HG02981 (cell line): ENCODE measurements around the gene FOSL1.
"Not testable (repeated sequence)": the region's sequence is repeated elsewhere in the genome, so short reads cannot be mapped to it uniquely, and the experiment has no call there.

Source experiments
- ATAC-seq: cut with Tn5 transposase; IDR thresholded peaks from one replicate; pipeline ENCODE4 v1.9.1; 2021; ENCODE audit warnings: mild to moderate bottlenecking, moderate library complexity; ENCODE audit not compliant: unreplicated experiment

Gene FOSL1

GRCh38 chr11:65854852-65855837 is 45.0 kb downstream of the FOSL1 start:
- ATAC-seq = no peak

- no peak for ATAC-seq
Measured at GRCh38 chr11:65854161-65854592, 46.0 kb downstream of the FOSL1 start.

- no peak for ATAC-seq
Measured at GRCh38 chr11:65853246-65853979, 46.8 kb downstream of the FOSL1 start.

GRCh38 chr11:65852508-65853245 is 47.5 kb downstream of the FOSL1 start:
- ATAC-seq = no peak

- ATAC-seq = no peak
Measured at GRCh38 chr11:65851811-65852507, 48.2 kb downstream of the FOSL1 start.

GRCh38 chr11:65851083-65851579 is 49.1 kb downstream of the FOSL1 start:
- ATAC-seq = no peak

- ATAC-seq = no peak
Measured at GRCh38 chr11:65850217-65851082, 49.7 kb downstream of the FOSL1 start.

- no peak for ATAC-seq
Measured at GRCh38 chr11:65849771-65850216, 50.4 kb downstream of the FOSL1 start.

- no peak for ATAC-seq
Measured at GRCh38 chr11:65849366-65849765, 50.8 kb downstream of the FOSL1 start.

GRCh38 chr11:65848693-65849092 is 51.5 kb downstream of the FOSL1 start:
- not testable (repeated sequence) for ATAC-seq

GRCh38 chr11:65847746-65848145 is 52.4 kb downstream of the FOSL1 start:
- ATAC-seq = no peak

- no peak for ATAC-seq
Measured at GRCh38 chr11:65844231-65844872, 55.8 kb downstream of the FOSL1 start.

GRCh38 chr11:65843811-65844210 is 56.4 kb downstream of the FOSL1 start:
- no peak for ATAC-seq

GRCh38 chr11:65842144-65842543 is 58.0 kb downstream of the FOSL1 start:
- no peak for ATAC-seq
